Left ventricle myocardium superior (tissue), 1 donor: Measurements from ENCODE around the gene APOH. TPM values are rescaled to one million over a fixed set of nuclear protein-coding genes. Genes with fewer than 3 reads are reported as not detected.

Experiments used
- ATAC-seq: fragments of 200-7000 bp; cut with Tn5 transposase; one replicate; pipeline ENCODE4 v1.9.1; 2020; ENCODE audit warnings: mild to moderate bottlenecking, moderate library complexity
- DNase-seq: peaks from one replicate; pipeline ENCODE4 v3.0.0-alpha.2; 2020
- intact Hi-C: fragments of 100-400 bp; cut with micrococcal nuclease; formaldehyde crosslinking; loops from one replicate; pipeline ENCODE4 v1.11.0; 2022
- total RNA-seq: library from RNA; stranded (reverse); fragmentation: NEBNext Ultra II Directional; extraction: Animal tissue kit (Norgen Biotek cat#: 25700); gene quantifications from one replicate; pipeline ENCODE4 v1.2.1, GENCODE V29; 2021
- donor health status: DM: no; HTN: yes; CAD: no; lungs with severe emphysema.

APOH gene
- total RNA-seq, 1 donor from 2014 or later = not detected

GRCh38 chr17:66167189-66167815, 61.9 kb downstream of the APOH start:
- peak; percentile 30 for ATAC-seq
- DNase-seq = no peak
- intact Hi-C loops = loop anchor here (5.0 kb wide), 2 partner anchors 875 to 935 kb away; no protein-coding TSS in a partner anchor

DNA sequence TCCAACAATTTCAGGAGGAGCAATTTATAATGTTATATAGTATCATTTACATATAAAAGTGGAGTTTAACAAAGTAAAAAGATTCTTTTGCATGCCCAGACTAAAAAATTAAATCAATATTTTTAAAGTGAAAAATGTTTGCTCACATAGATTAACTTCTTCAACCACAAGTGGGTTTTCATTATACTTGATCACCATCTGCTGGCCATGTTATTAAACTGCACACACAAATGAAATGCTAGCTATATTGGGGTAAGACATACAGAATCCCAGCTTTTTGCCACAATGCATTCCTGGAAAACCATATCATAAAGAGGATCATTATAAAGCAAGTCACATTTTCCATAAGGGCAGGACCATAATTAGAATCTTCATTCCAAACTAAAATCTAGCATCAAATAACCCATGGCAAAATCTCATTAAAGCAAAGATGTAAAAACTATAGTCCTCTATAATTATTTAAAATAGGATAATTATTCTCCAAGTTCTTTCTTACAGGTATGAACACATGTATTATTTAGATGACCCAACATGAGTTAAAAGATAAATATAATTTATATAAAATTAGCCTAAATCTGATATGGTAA, 63.6 kb downstream of the APOH start:
- no peak for ATAC-seq
- intact Hi-C loops = loop anchor here (5.0 kb wide), 2 partner anchors 873 to 933 kb away; no protein-coding TSS in a partner anchor
- DNase-seq = no peak

Other genes starting within 250 kb of the APOH start
- 13.6 TPM for gene CEP112, start 37.3 kb downstream of the APOH start, total RNA-seq
- 5.9 TPM for gene PRKCA, start 73.2 kb upstream of the APOH start, total RNA-seq